Suprapubic skin (tissue), 3 donors: ENCODE measurements around the gene SYNGR3.

Source experiments
- POLR2AphosphoS5 ChIP-seq, 3 donors: sonication (generic); formaldehyde crosslinking; IDR thresholded peaks; one replicate each; pipeline ENCODE4 v1.6.1; 2017; ENCODE audit warnings: antibody characterized with exemption in 3 of 3
- TF ChIP-seq, protein P1 (sequence below), 2 donors: fragments of 200-600 bp in 1 of 2; fragments of 450-650 bp in 1 of 2; sonication (generic) in 1 of 2; IDR thresholded peaks; one replicate each; pipeline ENCODE4 v1.5.1; 2016 to 2019; ENCODE audit warnings: antibody characterized with exemption in 2 of 2, mild to moderate bottlenecking in 1 of 2, moderate library complexity in 1 of 2

DNA sequence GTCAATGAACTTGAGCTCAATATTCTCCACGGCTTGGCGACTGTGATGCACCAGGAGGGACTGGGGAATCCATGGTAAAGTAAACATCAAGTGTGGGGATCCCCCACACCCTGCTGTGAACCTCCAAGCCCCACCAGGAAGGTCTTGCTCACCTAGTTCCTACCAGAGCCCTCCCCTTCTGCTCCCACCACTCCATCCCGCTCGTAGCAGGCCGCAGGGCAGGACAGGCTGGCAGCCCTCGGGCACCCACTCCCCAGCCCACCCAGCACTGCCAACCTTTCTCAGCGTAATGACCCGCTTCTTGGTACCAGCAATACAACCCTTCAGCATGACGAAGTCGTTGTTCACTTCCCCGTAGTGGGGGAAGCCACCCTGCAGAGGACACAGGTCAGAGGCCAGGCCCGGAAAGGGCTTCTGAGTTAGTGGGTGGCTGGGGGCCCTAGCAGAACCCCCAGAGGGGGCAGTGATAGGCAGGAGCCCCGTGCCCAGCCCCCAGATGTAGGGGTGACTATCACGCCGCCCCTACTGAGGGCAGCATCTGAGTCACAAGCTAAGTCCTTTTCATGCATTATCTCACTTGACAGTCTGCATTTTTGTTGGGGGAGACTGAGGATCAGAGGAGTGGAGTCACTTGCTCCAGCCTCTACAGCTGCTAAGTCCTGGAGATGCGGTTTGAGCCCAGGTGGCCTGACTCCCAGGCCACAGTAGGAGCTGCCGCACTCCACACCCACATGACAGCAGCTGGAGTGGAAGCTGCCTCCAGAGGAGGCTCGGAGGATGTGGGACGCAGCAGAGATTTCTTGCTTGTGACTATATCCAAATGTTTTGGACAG lies 44.0 kb upstream of the SYNGR3 start:
- TF ChIP-seq POLR2AphosphoS5 (IDR thresholded peaks at IDR 0.05) = no peak
- TF ChIP-seq, protein P1, sequence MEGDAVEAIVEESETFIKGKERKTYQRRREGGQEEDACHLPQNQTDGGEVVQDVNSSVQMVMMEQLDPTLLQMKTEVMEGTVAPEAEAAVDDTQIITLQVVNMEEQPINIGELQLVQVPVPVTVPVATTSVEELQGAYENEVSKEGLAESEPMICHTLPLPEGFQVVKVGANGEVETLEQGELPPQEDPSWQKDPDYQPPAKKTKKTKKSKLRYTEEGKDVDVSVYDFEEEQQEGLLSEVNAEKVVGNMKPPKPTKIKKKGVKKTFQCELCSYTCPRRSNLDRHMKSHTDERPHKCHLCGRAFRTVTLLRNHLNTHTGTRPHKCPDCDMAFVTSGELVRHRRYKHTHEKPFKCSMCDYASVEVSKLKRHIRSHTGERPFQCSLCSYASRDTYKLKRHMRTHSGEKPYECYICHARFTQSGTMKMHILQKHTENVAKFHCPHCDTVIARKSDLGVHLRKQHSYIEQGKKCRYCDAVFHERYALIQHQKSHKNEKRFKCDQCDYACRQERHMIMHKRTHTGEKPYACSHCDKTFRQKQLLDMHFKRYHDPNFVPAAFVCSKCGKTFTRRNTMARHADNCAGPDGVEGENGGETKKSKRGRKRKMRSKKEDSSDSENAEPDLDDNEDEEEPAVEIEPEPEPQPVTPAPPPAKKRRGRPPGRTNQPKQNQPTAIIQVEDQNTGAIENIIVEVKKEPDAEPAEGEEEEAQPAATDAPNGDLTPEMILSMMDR (IDR thresholded peaks at IDR 0.05) = no peak
